NCI-H345 (cell line): ENCODE results near the gene CFAP20DC.
"Not testable (repeated sequence)": the region's sequence is repeated elsewhere in the genome, so short reads cannot be mapped to it uniquely, and the experiment has no call there.

Source experiments
- DNase-seq: peaks from one replicate; lab custom pipeline; 2025; lab: John Stamatoyannopoulos, UW

Gene CFAP20DC

GRCh38 chr3:58696093-58696492 is 353.7 kb downstream of the CFAP20DC start:
- no peak for DNase-seq

GRCh38 chr3:58695284-58695683 is 354.5 kb downstream of the CFAP20DC start:
- not testable (repeated sequence) for DNase-seq

GRCh38 chr3:58693940-58694850 is 355.6 kb downstream of the CFAP20DC start:
- DNase-seq: no peak

- DNase-seq: no peak
Measured at GRCh38 chr3:58692484-58692883, 357.3 kb downstream of the CFAP20DC start.
